Measurements from ENCODE around the gene TBCCD1.
"Not testable (repeated sequence)": the region's sequence is repeated elsewhere in the genome, so short reads cannot be mapped to it uniquely, and the experiment has no call there.

The TBCCD1 gene

GRCh38 chr3:186577521-186577920, 10.4 kb upstream of the TBCCD1 start:
- H3K27ac ChIP-seq (ENCODE audit: low read length): no peak overlapping the region
- H3K9me3 ChIP-seq (ENCODE audit: control insufficient read depth in 2 of 2, low read length in 2 of 2): no peaks in the 10 kb centered on the region
- no peak overlapping the region for H3K9ac ChIP-seq (ENCODE audit: low read length in 2 of 2)
- no peaks in the 10 kb centered on the region for H3K27me3 ChIP-seq (ENCODE audit: control insufficient read depth in 1 of 2, insufficient read depth in 2 of 2, low read length in 2 of 2)
- H3K36me3 ChIP-seq (ENCODE audit: control insufficient read depth in 2 of 2, insufficient read depth in 2 of 2, low read length in 2 of 2): peaks cover 24 to 36% of the 10 kb centered on the region in 2 donors
- no peaks in the 10 kb centered on the region for H3K4me1 ChIP-seq (ENCODE audit: control insufficient read depth, insufficient read depth, low read length)
- no peak overlapping the region for H3K4me3 ChIP-seq (ENCODE audit: low read length in 2 of 2)

GRCh38 chr3:186571644-186572013, 4.5 kb upstream of the TBCCD1 start:
- Histone ChIP-seq H3K4me1 (ENCODE audit: control insufficient read depth, insufficient read depth, low read length) (peaks cover 27% of the 10 kb centered on the region), H3K36me3 (ENCODE audit: control insufficient read depth in 2 of 2, insufficient read depth in 2 of 2, low read length in 2 of 2) (peaks cover 11 to 14% of the 10 kb centered on the region in 2 donors), H3K4me3 (ENCODE audit: low read length in 2 of 2) (peak overlapping the region; percentile 93 to 96), H3K27ac (ENCODE audit: low read length) (no peak overlapping the region), H3K9ac (ENCODE audit: low read length in 2 of 2) (peak overlapping the region in 1 of 2 donors; percentile 88), H3K9me3 (ENCODE audit: control insufficient read depth in 2 of 2, low read length in 2 of 2) (no peaks in the 10 kb centered on the region), H3K27me3 (ENCODE audit: control insufficient read depth in 1 of 2, insufficient read depth in 2 of 2, low read length in 2 of 2) (no peaks in the 10 kb centered on the region)

- Histone ChIP-seq H3K4me1 (ENCODE audit: control insufficient read depth, insufficient read depth, low read length) (peaks cover 30% of the 10 kb centered on the region), H3K9ac (ENCODE audit: low read length in 2 of 2) (peak overlapping the region; percentile 88 to 92), H3K4me3 (ENCODE audit: low read length in 2 of 2) (peak overlapping the region; percentile 93 to 96), H3K27ac (ENCODE audit: low read length) (peak overlapping the region; percentile 92), H3K36me3 (ENCODE audit: control insufficient read depth in 2 of 2, insufficient read depth in 2 of 2, low read length in 2 of 2) (peaks cover 7 to 12% of the 10 kb centered on the region in 2 donors), H3K27me3 (ENCODE audit: control insufficient read depth in 1 of 2, insufficient read depth in 2 of 2, low read length in 2 of 2) (no peaks in the 10 kb centered on the region), H3K9me3 (ENCODE audit: control insufficient read depth in 2 of 2, low read length in 2 of 2) (no peaks in the 10 kb centered on the region)
Observed at GRCh38 chr3:186570941-186571643, 4.0 kb upstream of the TBCCD1 start.

GRCh38 chr3:186570096-186570940, 3.2 kb upstream of the TBCCD1 start, which contains the start of gene DNAJB11:
DNAJB11 (plus strand) TSS chr3:186570720; CDS start chr3:186570898, 178 bp downstream.
- peak within 1 kb of the TSS; percentile 93 to 96 for H3K4me3 ChIP-seq (ENCODE audit: low read length in 2 of 2)
- peaks cover under 1 to 6% of the 10 kb centered on the region in 2 donors for H3K36me3 ChIP-seq (ENCODE audit: control insufficient read depth in 2 of 2, insufficient read depth in 2 of 2, low read length in 2 of 2)
- H3K27ac ChIP-seq (ENCODE audit: low read length): peak within 1 kb of the TSS; percentile 92
- peaks cover 31% of the 10 kb centered on the region for H3K4me1 ChIP-seq (ENCODE audit: control insufficient read depth, insufficient read depth, low read length)
- no peaks in the 10 kb centered on the region for H3K27me3 ChIP-seq (ENCODE audit: control insufficient read depth in 1 of 2, insufficient read depth in 2 of 2, low read length in 2 of 2)
- no peaks in the 10 kb centered on the region for H3K9me3 ChIP-seq (ENCODE audit: control insufficient read depth in 2 of 2, low read length in 2 of 2)
- H3K9ac ChIP-seq (ENCODE audit: low read length in 2 of 2): peak within 1 kb of the TSS; percentile 88 to 92

- no peaks in the 10 kb centered on the region for H3K9me3 ChIP-seq (ENCODE audit: control insufficient read depth in 2 of 2, low read length in 2 of 2)
- peaks cover 0 to 4% of the 10 kb centered on the region in 2 donors for H3K36me3 ChIP-seq (ENCODE audit: control insufficient read depth in 2 of 2, insufficient read depth in 2 of 2, low read length in 2 of 2)
- peak overlapping the region; percentile 76 for H3K27ac ChIP-seq (ENCODE audit: low read length)
- no peaks in the 10 kb centered on the region for H3K27me3 ChIP-seq (ENCODE audit: control insufficient read depth in 1 of 2, insufficient read depth in 2 of 2, low read length in 2 of 2)
- peak overlapping the region; percentile 85 to 96 for H3K4me3 ChIP-seq (ENCODE audit: low read length in 2 of 2)
- peak overlapping the region; percentile 63 to 80 for H3K9ac ChIP-seq (ENCODE audit: low read length in 2 of 2)
- H3K4me1 ChIP-seq (ENCODE audit: control insufficient read depth, insufficient read depth, low read length): peaks cover 31% of the 10 kb centered on the region
Observed at GRCh38 chr3:186569779-186570095, 2.6 kb upstream of the TBCCD1 start.

DNA sequence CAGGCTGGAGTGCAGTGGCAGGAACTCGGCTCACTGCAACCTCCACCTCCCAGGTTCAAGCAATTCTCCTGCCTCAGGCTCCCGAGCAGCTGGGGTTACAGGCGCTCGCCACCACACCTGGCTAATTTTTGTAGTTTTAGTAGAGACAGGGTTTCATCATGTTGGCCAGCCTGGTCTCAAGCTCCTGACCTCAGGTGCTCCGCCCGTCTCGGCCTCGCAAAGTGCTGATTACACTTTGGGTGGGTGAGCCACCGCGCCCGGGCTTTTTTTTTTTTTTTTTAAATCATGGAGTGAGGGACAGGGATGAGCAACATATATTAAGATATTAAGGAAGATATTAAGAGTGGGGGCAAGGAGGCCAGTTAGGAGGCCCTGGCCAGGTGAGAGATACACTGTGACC, 2.2 kb upstream of the TBCCD1 start:
- Histone ChIP-seq H3K4me1 (ENCODE audit: control insufficient read depth, insufficient read depth, low read length) (peaks cover 31% of the 10 kb centered on the region), H3K4me3 (ENCODE audit: low read length in 2 of 2) (peak overlapping the region in 1 of 2 donors; percentile 96), H3K27ac (ENCODE audit: low read length) (peak overlapping the region; percentile 76)
- not testable (repeated sequence) for H3K9me3 ChIP-seq (ENCODE audit: control insufficient read depth in 2 of 2, low read length in 2 of 2); H3K36me3 ChIP-seq (ENCODE audit: control insufficient read depth in 2 of 2, insufficient read depth in 2 of 2, low read length in 2 of 2); H3K9ac ChIP-seq (ENCODE audit: low read length in 2 of 2); H3K27me3 ChIP-seq (ENCODE audit: control insufficient read depth in 1 of 2, insufficient read depth in 2 of 2, low read length in 2 of 2)

DNA sequence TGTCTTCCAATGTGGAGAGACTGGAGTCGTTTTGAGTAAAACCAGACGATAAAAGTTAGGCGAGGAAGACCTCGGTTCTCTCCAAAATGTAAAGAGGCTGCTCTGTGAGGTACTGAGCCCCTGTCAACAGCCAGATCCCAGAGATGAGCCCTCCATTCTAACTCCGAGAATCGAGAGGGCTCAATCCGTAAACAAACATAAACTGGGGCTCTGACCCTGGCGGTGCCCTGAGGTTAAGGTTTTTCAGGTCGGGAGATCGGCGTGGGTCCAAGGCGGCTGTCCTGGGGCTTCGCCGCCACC, 417 bp downstream of the TBCCD1 start:
- no peaks in the 10 kb centered on the region for H3K27me3 ChIP-seq (ENCODE audit: control insufficient read depth in 1 of 2, insufficient read depth in 2 of 2, low read length in 2 of 2)
- H3K4me3 ChIP-seq (ENCODE audit: low read length in 2 of 2): peak overlapping the region; percentile 92 to 97
- H3K27ac ChIP-seq (ENCODE audit: low read length): peak overlapping the region; percentile 80
- H3K9me3 ChIP-seq (ENCODE audit: control insufficient read depth in 2 of 2, low read length in 2 of 2): no peaks in the 10 kb centered on the region
- no peaks in the 10 kb centered on the region for H3K36me3 ChIP-seq (ENCODE audit: control insufficient read depth in 2 of 2, insufficient read depth in 2 of 2, low read length in 2 of 2)
- H3K4me1 ChIP-seq (ENCODE audit: control insufficient read depth, insufficient read depth, low read length): peaks cover 29% of the 10 kb centered on the region
- H3K9ac ChIP-seq (ENCODE audit: low read length in 2 of 2): peak overlapping the region; percentile 88 to 96

GRCh38 chr3:186564586-186564985, 2.6 kb downstream of the TBCCD1 start:
- Histone ChIP-seq H3K27me3 (ENCODE audit: control insufficient read depth in 1 of 2, insufficient read depth in 2 of 2, low read length in 2 of 2) (no peaks in the 10 kb centered on the region), H3K9ac (ENCODE audit: low read length in 2 of 2) (no peak overlapping the region), H3K4me3 (ENCODE audit: low read length in 2 of 2) (no peak overlapping the region), H3K9me3 (ENCODE audit: control insufficient read depth in 2 of 2, low read length in 2 of 2) (no peaks in the 10 kb centered on the region), H3K36me3 (ENCODE audit: control insufficient read depth in 2 of 2, insufficient read depth in 2 of 2, low read length in 2 of 2) (no peaks in the 10 kb centered on the region), H3K27ac (ENCODE audit: low read length) (no peak overlapping the region), H3K4me1 (ENCODE audit: control insufficient read depth, insufficient read depth, low read length) (peaks cover 18% of the 10 kb centered on the region)

DNA sequence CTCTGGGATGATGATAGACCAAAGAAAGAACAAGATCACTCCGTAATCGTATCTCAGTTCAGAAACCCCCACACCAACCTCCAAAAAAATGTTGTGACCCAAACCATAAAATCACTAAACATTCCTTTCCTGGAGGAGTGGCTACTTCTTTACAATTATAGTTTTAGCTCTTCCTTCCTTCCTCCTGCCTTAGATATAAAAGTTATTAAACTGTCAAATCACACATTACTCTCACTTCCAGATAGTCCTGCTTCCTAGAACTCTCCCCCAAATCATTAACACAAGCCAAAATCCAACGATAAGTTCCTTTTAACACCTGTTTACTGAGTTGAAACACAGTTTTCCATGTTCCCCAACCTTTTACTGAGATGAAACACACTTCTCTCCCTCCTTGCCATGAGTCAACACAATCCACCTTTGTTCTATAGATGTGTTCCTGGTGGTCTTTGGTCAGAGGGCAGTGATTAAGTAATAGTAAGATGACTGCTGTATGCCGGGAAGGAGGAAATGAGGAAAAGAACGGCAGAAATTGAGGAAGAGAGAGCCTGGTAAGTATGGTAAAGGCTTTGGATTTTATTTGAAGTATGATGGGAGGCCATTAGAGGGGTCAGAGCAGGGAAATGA, 14.6 kb downstream of the TBCCD1 start:
- H3K4me1 ChIP-seq (ENCODE audit: control insufficient read depth, insufficient read depth, low read length): no peaks in the 10 kb centered on the region
- no peak overlapping the region for H3K9ac ChIP-seq (ENCODE audit: low read length in 2 of 2)
- H3K27ac ChIP-seq (ENCODE audit: low read length): no peak overlapping the region
- peaks cover 18 to 40% of the 10 kb centered on the region in 2 donors for H3K36me3 ChIP-seq (ENCODE audit: control insufficient read depth in 2 of 2, insufficient read depth in 2 of 2, low read length in 2 of 2)
- H3K9me3 ChIP-seq (ENCODE audit: control insufficient read depth in 2 of 2, low read length in 2 of 2): no peaks in the 10 kb centered on the region
- H3K4me3 ChIP-seq (ENCODE audit: low read length in 2 of 2): no peak overlapping the region
- no peaks in the 10 kb centered on the region for H3K27me3 ChIP-seq (ENCODE audit: control insufficient read depth in 1 of 2, insufficient read depth in 2 of 2, low read length in 2 of 2)

GRCh38 chr3:186551387-186551786, 15.8 kb downstream of the TBCCD1 start:
- no peaks in the 10 kb centered on the region for H3K27me3 ChIP-seq (ENCODE audit: control insufficient read depth in 1 of 2, insufficient read depth in 2 of 2, low read length in 2 of 2)
- H3K9ac ChIP-seq (ENCODE audit: low read length in 2 of 2): no peak overlapping the region
- no peak overlapping the region for H3K27ac ChIP-seq (ENCODE audit: low read length)
- H3K36me3 ChIP-seq (ENCODE audit: control insufficient read depth in 2 of 2, insufficient read depth in 2 of 2, low read length in 2 of 2): peaks cover 13 to 31% of the 10 kb centered on the region in 2 donors
- no peaks in the 10 kb centered on the region for H3K4me1 ChIP-seq (ENCODE audit: control insufficient read depth, insufficient read depth, low read length)
- no peak overlapping the region for H3K4me3 ChIP-seq (ENCODE audit: low read length in 2 of 2)
- H3K9me3 ChIP-seq (ENCODE audit: control insufficient read depth in 2 of 2, low read length in 2 of 2): no peaks in the 10 kb centered on the region
